OCI-LY1 (cell line): ENCODE results near the gene CEP63.

Source experiments
- EZH2 ChIP-seq: fragments of 200-600 bp; sonication (generic), shearing (Covaris generic); IDR thresholded peaks from 2 replicates; pipeline ENCODE4 v1.8.0; 2017; ENCODE audit warnings: borderline replicate concordance, mixed run types, mild to moderate bottlenecking, antibody characterized with exemption, low read length, moderate library complexity, mixed read lengths
- TF ChIP-seq, protein P1 (sequence below): fragments of 200-600 bp; sonication (generic), shearing (Covaris generic); IDR thresholded peaks from 2 replicates; pipeline ENCODE4 v1.5.1; 2017; ENCODE audit warnings: mild to moderate bottlenecking, antibody characterized with exemption, low read length, moderate library complexity, mixed read lengths

DNA sequence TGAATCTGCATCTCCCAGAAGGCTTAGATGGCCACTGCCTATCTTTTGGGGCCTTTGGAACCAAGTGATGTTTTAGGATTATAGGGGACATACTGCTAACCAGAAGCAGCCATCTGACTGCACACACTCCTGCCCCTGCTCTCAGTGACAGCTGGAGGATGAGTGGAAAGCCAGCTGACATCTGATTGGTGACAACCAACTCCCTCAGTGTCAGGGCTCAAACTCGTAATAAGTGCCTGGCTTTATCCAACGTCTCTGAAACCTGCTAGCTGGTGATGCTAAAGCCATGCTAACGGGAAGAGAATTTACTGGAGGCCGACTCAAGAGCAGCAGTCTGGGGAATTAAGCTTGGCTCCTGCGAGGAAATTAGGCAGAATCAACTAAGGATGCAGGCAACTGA is 129.9 kb downstream of the CEP63 start:
- TF ChIP-seq EZH2 = no peak
- TF ChIP-seq, protein P1, sequence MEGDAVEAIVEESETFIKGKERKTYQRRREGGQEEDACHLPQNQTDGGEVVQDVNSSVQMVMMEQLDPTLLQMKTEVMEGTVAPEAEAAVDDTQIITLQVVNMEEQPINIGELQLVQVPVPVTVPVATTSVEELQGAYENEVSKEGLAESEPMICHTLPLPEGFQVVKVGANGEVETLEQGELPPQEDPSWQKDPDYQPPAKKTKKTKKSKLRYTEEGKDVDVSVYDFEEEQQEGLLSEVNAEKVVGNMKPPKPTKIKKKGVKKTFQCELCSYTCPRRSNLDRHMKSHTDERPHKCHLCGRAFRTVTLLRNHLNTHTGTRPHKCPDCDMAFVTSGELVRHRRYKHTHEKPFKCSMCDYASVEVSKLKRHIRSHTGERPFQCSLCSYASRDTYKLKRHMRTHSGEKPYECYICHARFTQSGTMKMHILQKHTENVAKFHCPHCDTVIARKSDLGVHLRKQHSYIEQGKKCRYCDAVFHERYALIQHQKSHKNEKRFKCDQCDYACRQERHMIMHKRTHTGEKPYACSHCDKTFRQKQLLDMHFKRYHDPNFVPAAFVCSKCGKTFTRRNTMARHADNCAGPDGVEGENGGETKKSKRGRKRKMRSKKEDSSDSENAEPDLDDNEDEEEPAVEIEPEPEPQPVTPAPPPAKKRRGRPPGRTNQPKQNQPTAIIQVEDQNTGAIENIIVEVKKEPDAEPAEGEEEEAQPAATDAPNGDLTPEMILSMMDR = no peak
